Measurements from ENCODE around the gene EML6.

EML6 gene

DNA sequence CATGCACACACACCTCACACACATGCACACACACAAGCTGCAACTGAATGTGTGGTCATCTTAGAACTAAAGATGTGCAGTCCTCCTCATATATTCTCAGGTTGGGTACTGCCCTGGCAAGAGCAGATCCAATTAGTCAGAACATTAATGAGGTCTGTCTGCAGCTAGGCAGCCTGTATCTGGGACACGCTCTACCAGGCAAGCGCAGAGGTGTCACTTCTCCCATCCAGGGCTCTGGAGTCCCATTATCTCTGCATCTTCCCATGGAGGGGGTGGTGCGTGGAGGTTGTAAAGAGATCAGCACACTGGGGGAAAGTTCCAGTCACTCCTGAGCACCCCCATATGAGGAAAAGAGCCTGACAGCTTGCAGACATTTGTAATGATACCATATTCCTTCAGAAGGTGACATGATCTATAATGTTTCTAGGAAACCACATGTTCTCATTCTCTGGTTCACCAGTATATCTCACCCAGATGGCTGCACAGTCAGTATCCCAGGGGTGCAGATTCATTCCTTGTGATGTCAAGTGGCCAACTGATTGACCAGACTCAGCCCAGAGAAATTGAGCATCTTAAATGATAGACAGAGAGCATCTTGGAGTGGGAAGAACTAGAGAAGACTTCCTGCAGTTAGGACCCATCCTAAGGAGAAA is 231.4 kb downstream of the EML6 start:
- DNase-seq (no peak), ATAC-seq (replicated peaks) (no peak)
- H3K4me1 Mint-ChIP-seq (ENCODE audit: low read depth in 2 of 2), result peaks cover 0 to 2% of the 10 kb centered on the region in 2 donors
- peaks cover 0 to 5% of the 10 kb centered on the region in 2 donors for H3K27me3 Mint-ChIP-seq
- H3K27ac Mint-ChIP-seq, result no peak overlapping the region
- H3K4me3 Mint-ChIP-seq, result no peak overlapping the region
- H3K9me3 Mint-ChIP-seq, result no peaks in the 10 kb centered on the region
- no peaks in the 10 kb centered on the region for H3K36me3 Mint-ChIP-seq (ENCODE audit: insufficient read depth)

GRCh38 chr2:54955358-54956110 is 232.1 kb downstream of the EML6 start:
- no peak overlapping the region for H3K27ac Mint-ChIP-seq
- no peaks in the 10 kb centered on the region for H3K36me3 Mint-ChIP-seq (ENCODE audit: insufficient read depth)
- H3K9me3 Mint-ChIP-seq, result no peaks in the 10 kb centered on the region
- ATAC-seq (replicated peaks), result no peak
- no peak for DNase-seq
- H3K4me1 Mint-ChIP-seq (ENCODE audit: low read depth in 2 of 2), result peaks cover 0 to 2% of the 10 kb centered on the region in 2 donors
- H3K27me3 Mint-ChIP-seq, result no peaks in the 10 kb centered on the region
- H3K4me3 Mint-ChIP-seq, result no peak overlapping the region

DNA sequence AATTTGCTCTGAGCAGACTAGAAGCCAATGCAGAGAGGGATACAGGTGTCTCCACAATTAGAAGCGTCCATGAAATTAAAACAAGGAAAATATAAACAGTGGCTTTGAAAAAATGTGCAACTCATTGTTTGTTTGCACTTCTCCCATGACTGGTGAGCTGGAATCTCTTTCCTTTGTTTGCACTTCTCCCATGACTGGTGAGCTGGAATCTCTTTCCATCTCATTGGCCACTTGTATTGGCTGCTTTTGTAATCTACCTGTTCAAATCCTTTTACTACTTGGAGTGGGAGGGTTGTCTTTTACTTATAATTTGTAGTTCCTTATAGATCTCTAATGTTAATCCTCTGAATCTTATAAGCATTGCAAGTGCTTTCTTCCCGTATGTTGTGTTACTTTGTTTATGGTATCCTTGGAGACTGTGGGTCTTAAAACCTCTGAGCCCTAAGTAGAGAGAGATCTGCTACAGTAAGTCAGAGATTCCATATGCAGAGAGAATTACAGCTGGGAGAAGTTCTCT is 232.7 kb downstream of the EML6 start:
- H3K27ac Mint-ChIP-seq, result no peak overlapping the region
- H3K27me3 Mint-ChIP-seq, result no peaks in the 10 kb centered on the region
- ATAC-seq (replicated peaks), result no peak
- DNase-seq, result no peak
- H3K9me3 Mint-ChIP-seq, result no peaks in the 10 kb centered on the region
- H3K4me1 Mint-ChIP-seq (ENCODE audit: low read depth in 2 of 2), result peaks cover 0 to 2% of the 10 kb centered on the region in 2 donors
- H3K4me3 Mint-ChIP-seq, result no peak overlapping the region
- no peaks in the 10 kb centered on the region for H3K36me3 Mint-ChIP-seq (ENCODE audit: insufficient read depth)

DNA sequence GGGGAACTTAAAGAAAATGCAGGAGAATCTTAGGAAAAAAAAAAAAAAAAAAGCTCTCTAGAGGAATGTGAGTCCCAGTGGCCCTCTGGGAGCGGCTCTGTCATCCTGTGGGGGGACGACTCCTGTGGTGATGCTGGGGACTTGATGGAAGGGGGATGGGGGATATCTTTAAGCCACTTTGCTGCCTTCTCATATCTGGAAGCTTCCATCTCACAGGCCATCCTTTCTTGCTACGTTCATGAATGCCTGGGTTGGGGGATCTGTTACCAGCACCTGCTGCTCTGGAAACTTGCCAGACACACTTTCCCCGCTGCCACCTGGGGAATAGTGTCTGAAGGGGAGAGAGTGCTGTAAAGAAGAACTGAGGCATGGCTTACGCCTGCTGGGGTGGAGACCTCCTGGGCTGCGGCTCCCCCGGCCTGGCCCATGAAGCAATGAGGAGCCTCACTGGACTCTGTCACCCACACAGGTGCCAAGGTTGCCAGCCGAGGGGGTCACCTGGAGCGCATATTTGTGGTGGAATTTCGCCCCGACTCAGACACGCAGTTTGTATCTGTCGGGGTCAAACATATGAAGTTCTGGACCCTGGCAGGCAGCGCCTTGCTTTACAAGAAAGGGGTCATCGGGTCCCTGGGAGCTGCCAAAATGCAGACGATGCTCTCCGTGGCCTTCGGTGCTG is 234.0 kb downstream of the EML6 start:
- DNase-seq (no peak), ATAC-seq (replicated peaks) (no peak)
- Mint-ChIP-seq H3K27ac (no peak overlapping the region), H3K9me3 (no peaks in the 10 kb centered on the region), H3K36me3 (ENCODE audit: insufficient read depth) (no peaks in the 10 kb centered on the region), H3K27me3 (no peaks in the 10 kb centered on the region), H3K4me1 (ENCODE audit: low read depth in 2 of 2) (peaks cover 0 to 2% of the 10 kb centered on the region in 2 donors), H3K4me3 (no peak overlapping the region)

- no peaks in the 10 kb centered on the region for H3K27me3 Mint-ChIP-seq
- peaks cover 1 to 2% of the 10 kb centered on the region in 2 donors for H3K4me1 Mint-ChIP-seq (ENCODE audit: low read depth in 2 of 2)
- no peak for DNase-seq
- no peaks in the 10 kb centered on the region for H3K9me3 Mint-ChIP-seq
- ATAC-seq (replicated peaks), result no peak
- no peak overlapping the region for H3K4me3 Mint-ChIP-seq
- H3K27ac Mint-ChIP-seq, result no peak overlapping the region
- no peaks in the 10 kb centered on the region for H3K36me3 Mint-ChIP-seq (ENCODE audit: insufficient read depth)
Measured at GRCh38 chr2:54958717-54959371, 235.4 kb downstream of the EML6 start.

GRCh38 chr2:54960164-54960563 is 236.7 kb downstream of the EML6 start:
- DNase-seq, result no peak
- H3K36me3 Mint-ChIP-seq (ENCODE audit: insufficient read depth), result no peaks in the 10 kb centered on the region
- peaks cover 6 to 14% of the 10 kb centered on the region in 2 donors for H3K4me1 Mint-ChIP-seq (ENCODE audit: low read depth in 2 of 2)

DNA sequence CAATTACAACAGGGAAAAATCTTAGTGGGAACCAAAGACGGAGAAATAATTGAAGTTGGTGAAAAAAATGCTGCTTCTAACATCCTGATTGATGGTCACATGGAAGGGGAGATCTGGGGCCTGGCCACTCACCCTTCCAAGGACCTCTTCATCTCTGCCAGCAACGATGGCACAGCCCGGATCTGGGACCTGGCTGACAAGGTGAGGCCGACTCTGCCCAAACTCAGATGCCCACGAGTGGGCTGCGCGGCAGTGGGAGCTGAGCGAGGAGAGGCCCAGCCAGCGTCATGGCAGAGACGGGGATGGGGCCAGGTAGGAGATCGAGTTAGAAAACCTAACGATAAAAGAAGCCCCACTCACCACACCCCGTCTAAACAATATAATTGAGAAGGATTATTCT is 239.0 kb downstream of the EML6 start:
- no peaks in the 10 kb centered on the region for H3K36me3 Mint-ChIP-seq (ENCODE audit: insufficient read depth)
- no peak for DNase-seq
- no peaks in the 10 kb centered on the region for H3K9me3 Mint-ChIP-seq
- no peak overlapping the region for H3K4me3 Mint-ChIP-seq
- H3K27ac Mint-ChIP-seq, result no peak overlapping the region
- no peak for ATAC-seq (replicated peaks)
- no peaks in the 10 kb centered on the region for H3K27me3 Mint-ChIP-seq
- H3K4me1 Mint-ChIP-seq (ENCODE audit: low read depth in 2 of 2), result peaks cover 16 to 33% of the 10 kb centered on the region in 2 donors

More at GRCh38 chr2:54960164-54960563, 236.7 kb downstream of the EML6 start:
- no peak overlapping the region for H3K4me3 Mint-ChIP-seq
- no peaks in the 10 kb centered on the region for H3K27me3 Mint-ChIP-seq
- H3K9me3 Mint-ChIP-seq, result no peaks in the 10 kb centered on the region
- H3K27ac Mint-ChIP-seq, result no peak overlapping the region
- ATAC-seq (replicated peaks), result no peak

DNA sequence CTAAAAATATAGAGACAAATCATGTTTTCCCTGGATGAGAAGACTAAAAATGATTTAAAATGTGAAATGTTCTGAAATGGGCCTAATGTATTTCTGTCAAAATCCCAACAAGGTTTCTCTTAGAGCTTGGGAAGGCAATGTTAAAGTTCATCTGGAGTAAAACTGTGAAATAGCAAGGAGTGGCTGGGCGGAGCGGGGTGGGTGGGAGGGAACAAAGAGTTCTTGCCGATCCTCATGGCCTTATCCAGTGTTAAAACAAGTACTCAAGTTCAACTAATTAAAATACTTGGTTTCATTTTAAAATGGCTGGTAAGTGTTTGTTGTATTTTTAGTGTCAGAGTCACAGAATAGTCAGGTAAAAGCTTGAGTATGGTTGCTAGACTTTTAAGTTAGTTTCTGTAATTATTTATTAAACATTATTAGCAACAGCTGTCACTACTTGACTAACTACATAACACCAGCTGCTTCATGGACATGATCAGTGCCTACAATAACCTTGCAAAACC is 239.5 kb downstream of the EML6 start:
- no peaks in the 10 kb centered on the region for H3K9me3 Mint-ChIP-seq
- H3K36me3 Mint-ChIP-seq (ENCODE audit: insufficient read depth), result peaks cover under 1% of the 10 kb centered on the region
- no peak overlapping the region for H3K27ac Mint-ChIP-seq

DNA sequence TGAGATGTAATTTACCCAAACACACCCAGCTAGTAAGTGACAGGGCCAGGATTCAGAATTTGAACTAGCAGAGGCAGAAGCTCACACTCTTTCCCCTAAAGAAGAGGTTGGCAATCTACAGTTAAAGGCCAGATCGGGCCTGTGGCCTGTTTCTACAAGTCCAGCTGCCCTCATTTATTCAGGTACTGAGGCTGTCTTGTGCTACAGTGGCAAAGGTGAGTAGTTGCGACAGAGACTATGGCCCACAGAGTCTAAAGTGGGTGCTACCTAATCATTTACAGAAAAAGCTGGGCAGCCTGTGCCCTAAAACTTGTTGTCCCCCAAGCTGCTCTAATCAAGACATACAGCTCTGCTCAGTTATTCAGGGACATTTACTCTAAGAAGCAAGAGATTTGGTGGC is 240.0 kb downstream of the EML6 start:
- Mint-ChIP-seq H3K36me3 (ENCODE audit: insufficient read depth) (peaks cover 2% of the 10 kb centered on the region), H3K4me3 (no peak overlapping the region), H3K4me1 (ENCODE audit: low read depth in 2 of 2) (peaks cover 16 to 38% of the 10 kb centered on the region in 2 donors), H3K9me3 (no peaks in the 10 kb centered on the region), H3K27ac (peak overlapping the region in 1 of 2 donors; percentile 60), H3K27me3 (no peaks in the 10 kb centered on the region)
- no peak for DNase-seq
- ATAC-seq (replicated peaks), result no peak

More for the DNA sequence above, 239.5 kb downstream of the EML6 start:
- no peaks in the 10 kb centered on the region for H3K27me3 Mint-ChIP-seq
- ATAC-seq (replicated peaks) (no peak), DNase-seq (no peak)
- H3K4me1 Mint-ChIP-seq (ENCODE audit: low read depth in 2 of 2), result peaks cover 16 to 33% of the 10 kb centered on the region in 2 donors
- no peak overlapping the region for H3K4me3 Mint-ChIP-seq

DNA sequence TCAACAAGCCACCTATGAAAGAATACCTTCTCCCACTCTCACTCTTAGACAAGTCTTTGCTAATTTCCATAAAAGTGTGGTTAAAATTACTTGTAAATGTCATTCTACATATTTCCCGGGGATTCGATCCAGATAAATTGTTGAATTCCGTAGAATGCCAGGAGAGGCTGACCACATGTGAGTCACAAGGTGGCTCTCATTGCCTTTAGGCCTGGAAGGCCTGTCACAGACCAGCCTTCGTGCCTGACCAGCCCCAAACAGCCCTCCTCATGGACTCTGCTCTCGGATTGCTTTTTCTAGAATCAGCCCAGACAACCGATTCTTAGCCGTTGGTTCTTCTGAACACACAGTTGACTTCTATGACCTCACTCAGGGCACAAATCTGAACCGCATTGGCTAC is 240.8 kb downstream of the EML6 start:
- DNase-seq, result no peak
- no peak for ATAC-seq (replicated peaks)
- Mint-ChIP-seq H3K4me3 (no peak overlapping the region), H3K9me3 (no peaks in the 10 kb centered on the region), H3K4me1 (ENCODE audit: low read depth in 2 of 2) (peaks cover 16 to 41% of the 10 kb centered on the region in 2 donors), H3K27me3 (no peaks in the 10 kb centered on the region), H3K36me3 (ENCODE audit: insufficient read depth) (peaks cover 4% of the 10 kb centered on the region), H3K27ac (peak overlapping the region; percentile 49 to 77)

GRCh38 chr2:54964816-54965215 is 241.4 kb downstream of the EML6 start:
- peak overlapping the region; percentile 37 to 56 for H3K4me3 Mint-ChIP-seq
- H3K27ac Mint-ChIP-seq, result peak overlapping the region; percentile 49 to 77
- H3K27me3 Mint-ChIP-seq, result no peaks in the 10 kb centered on the region
- ATAC-seq (replicated peaks) (no peak), DNase-seq (no peak)
- peaks cover 16 to 41% of the 10 kb centered on the region in 2 donors for H3K4me1 Mint-ChIP-seq (ENCODE audit: low read depth in 2 of 2)
- peaks cover 5% of the 10 kb centered on the region for H3K36me3 Mint-ChIP-seq (ENCODE audit: insufficient read depth)
- no peaks in the 10 kb centered on the region for H3K9me3 Mint-ChIP-seq

- Mint-ChIP-seq H3K27me3 (no peaks in the 10 kb centered on the region), H3K9me3 (no peaks in the 10 kb centered on the region), H3K4me1 (ENCODE audit: low read depth in 2 of 2) (peaks cover 16 to 41% of the 10 kb centered on the region in 2 donors), H3K4me3 (peak overlapping the region in 1 of 2 donors; percentile 56), H3K36me3 (ENCODE audit: insufficient read depth) (peaks cover 5% of the 10 kb centered on the region), H3K27ac (peak overlapping the region; percentile 49 to 77)
- ATAC-seq (replicated peaks) (no peak), DNase-seq (no peak)
Measured at GRCh38 chr2:54965425-54965824, 242.0 kb downstream of the EML6 start.

Measured in effector memory CD8-positive, alpha-beta T cell (primary cell).